Fibroblast of the conjunctiva (primary cell): ENCODE measurements around the gene NHS.
"Not testable (repeated sequence)": the region's sequence is repeated elsewhere in the genome, so short reads cannot be mapped to it uniquely, and the experiment has no call there.

ENCODE experiments used
- DNase-seq: peaks from one replicate; pipeline ENCODE4 v3.0.0-alpha.2; 2010; ENCODE audit warnings: low read depth

Gene NHS

DNA sequence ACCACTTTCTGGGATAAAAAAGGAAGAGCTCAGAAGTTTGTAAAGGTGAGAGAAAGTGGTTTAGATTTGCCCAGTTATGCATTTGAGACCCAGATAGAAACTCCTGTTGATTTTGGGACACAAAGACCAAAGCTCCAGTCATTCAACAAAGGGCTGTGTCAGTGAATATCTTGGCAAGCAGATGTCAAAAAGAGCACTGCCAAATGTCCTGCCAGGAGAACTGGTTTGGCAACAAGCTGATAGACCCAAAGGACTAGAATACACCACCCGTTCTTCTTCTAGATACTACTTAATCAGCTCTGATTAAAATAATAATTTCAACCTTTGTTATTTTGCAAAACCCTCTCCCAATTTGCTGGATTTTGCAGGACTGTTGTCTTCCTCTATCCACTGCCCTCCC is 121.4 kb downstream of the NHS start:
- no peak for DNase-seq

DNA sequence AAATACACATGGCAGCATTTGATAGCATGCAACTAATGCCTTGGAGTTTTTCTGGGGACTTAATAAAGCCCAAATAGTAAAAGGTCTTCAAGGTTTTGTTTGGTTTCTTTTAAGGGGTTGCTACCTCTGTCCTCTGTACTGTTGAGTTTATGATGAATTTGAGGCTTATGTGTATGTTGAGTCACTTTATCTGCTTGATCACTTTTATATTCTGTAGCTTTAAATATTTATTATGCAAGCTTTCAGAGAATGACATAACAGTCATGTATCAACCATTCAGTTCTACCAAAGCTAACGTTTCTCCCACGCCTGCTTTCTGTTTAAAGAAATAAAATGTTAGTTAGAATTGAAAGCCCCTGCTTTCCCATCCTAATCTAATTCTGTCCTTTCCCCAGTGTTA is 122.2 kb downstream of the NHS start:
- no peak for DNase-seq

DNA sequence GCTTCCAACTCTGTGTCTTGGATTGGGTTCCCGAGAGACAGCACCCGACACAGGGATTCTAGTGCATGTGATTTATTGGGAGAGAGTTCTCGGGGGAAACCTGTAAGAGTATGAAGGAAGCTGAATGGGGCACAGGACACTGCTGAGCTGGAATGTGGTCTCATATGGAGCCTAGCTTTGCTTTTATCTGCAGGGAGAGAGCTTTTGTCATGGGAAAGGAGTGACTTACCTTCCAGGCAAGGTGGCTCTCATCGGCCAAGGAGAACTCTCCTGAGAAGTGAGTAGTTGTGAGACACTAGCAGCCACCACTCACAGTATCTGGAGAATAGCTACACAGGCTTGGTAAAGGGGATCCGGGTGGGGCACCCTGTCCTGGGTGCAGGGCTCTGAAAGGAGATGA is 124.5 kb downstream of the NHS start:
- no peak for DNase-seq

DNA sequence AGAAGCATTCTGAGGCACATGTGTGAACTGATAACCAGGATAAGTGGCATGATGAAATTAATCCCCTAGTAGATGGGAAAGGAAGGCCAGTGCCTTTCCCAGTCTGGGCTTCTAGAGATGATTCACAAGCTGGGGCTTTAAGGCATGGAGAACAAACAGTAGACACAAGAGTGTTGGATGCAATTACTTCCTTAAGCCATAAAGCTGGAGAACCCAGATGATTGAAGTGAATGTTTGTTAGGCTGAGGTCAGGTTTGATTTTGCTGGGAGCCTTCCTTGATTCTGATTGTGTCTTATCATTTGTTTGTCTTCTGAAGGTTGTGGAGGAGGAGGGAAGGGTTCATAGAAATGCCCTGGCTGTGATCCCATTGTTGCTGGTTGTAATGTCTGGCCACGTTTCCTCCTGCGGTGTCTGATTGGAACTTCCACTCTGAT is 125.2 kb downstream of the NHS start:
- no peak for DNase-seq

DNA sequence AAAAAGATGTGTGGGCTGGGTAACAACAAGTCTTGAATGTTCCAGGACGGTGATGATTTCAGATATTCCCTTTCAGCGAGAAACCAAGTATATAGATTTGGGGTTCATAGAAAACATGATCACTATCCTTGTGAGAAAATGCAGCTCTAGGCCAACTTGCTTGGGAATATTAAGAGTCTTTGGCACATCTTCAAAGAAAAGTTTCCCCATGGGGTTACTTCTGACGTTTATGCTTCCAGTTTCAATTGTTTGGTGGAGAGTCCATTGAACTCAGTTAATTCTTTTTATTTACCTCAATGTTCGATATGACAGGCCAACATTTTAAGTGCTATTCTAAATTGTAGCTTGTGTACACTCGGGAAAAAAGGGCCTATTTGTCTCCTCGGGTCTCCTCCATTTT is 126.7 kb downstream of the NHS start:
- no peak for DNase-seq

DNA sequence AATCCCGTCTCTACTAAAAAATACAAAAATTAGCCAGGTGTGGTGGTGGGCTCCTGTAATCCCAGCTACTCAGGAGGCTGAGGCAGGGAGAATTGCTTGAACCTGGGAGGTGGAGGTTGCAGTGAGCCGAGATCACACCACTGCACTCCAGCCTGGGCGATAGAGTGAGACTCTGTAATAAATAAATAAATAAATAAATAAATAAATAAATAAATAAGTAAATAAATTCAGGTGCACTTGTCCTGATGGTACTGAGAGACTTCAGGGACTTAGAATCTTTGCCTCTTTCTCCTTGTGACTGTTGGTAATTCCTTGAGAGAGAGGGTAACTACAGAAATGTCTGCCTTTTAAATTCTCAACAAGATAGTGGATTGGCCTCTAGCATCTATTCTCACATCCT is 131.4 kb downstream of the NHS start:
- not testable (repeated sequence) for DNase-seq

DNA sequence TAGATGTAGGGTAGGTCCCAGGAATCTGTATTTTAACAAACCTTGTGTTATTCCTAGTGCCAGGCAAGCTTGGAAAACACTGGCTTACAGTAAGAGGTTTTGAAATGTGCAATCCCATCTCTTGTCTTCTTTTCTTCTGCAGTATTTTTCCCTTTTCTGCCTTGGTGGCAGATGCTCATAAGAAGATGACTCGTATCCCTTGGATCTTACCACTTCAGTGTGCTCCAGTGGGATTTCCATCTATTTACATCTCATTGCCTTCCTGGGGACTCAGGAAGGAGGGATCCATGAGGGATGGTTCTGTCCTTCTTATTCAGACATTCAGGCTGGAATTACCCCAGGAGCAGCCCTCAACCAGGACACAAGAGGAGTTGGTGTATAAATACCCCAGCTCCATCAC is 136.6 kb downstream of the NHS start:
- DNase-seq, result no peak

DNA sequence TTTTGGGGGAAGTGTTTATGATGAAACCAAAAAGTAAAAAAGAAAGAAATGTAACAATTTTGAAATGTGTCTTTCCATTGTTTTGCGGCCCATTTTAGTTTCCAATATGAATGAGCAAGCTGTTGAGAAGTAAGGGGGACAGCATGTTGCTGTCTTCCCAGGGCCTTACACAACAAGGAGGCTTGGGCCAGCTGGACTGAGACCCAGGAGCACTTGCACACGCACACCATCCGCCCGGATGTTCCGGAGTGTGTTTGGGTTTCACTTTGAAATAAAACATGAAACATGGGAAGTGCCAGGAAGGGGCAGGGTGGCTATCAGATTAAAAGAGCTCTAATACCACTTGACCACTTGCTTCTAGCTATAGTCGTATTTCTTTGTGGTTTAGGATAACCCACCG is 144.4 kb downstream of the NHS start:
- no peak for DNase-seq

DNA sequence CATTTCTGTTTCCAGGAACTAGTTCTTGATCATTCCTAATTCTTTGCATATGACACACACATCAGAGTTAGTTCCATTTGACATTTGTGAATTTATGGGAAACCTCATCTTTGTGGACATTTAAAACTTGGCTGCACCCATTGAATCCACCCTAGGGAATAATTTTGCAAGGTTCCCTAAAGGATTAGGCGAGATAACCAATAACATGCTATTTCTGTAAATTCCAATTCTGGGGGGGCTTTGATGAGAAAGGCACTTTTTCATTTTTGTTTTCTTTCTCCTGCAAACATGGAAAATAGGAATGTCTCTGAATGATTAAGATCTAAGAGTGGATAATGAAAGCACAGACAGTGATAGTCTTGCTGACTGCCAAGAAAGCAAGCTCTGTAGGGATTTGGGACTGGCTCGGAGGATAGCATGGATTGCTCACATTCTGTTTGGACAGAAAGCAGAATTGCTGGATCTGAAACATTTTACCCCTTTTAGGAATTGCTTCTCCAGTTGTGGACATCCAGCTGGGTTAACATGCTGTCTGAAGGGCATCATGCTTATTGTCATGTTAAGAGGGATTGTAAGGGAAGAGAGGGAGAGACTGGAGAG is 145.1 kb downstream of the NHS start:
- no peak for DNase-seq

DNA sequence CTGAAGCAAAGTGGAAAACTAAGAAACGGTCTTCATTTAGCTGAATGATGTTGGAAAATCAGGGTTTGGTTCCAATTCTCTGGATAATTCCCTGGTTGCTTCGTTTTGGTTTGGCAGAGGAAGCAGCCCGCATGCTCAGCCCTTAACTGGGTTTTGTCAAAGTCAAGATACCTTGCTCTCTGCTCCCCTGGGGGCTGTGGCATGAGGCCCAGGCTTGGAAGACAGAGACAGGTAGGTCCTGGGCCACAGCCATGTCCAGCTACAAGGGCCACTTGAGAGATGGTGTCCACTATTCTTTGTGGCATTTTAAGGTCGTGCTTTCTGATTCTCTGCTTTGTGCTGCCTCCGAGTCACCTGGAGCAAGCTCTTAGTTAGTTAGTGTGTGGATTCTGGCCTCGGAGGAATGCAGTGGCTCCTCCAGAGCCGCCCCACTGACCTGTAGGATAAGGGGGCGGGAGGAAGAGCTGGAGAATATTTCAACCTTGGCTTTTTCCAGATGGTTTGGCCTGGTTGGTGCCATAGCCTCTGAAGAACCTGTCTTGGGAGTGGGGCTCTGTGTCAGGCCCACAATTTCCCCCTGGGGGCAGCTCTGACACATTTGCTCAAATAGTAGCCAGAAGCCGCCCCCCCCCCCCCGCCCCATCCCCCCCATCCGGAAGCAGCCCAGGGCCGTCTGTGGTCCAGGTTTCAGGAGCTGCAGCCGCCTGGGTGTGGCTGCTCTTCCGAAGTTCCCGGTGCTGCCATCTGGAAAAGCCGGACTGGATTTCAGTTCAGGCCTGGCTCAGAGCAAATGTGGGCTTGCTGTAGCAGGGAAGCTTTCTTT is 147.1 kb downstream of the NHS start:
- no peak for DNase-seq

DNA sequence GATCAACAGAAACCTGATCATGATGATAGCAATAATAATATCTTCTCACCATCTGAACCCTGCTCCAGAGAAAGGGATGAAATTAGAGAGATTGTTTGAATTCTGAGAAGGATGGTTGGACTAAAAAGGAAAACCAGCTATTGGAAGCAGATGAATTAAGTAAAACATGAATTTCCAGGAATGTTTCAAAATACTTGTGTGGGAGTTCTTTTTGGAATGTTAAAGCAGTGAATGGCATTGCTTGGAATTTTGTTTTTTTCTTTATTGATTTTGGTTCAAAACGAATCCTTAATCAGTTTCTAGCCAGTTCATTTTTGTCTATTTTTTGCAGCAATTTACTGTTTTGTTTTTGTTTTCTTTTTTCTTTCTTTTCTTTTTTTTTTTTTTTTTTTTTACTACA is 150.3 kb downstream of the NHS start:
- DNase-seq, result no peak

DNA sequence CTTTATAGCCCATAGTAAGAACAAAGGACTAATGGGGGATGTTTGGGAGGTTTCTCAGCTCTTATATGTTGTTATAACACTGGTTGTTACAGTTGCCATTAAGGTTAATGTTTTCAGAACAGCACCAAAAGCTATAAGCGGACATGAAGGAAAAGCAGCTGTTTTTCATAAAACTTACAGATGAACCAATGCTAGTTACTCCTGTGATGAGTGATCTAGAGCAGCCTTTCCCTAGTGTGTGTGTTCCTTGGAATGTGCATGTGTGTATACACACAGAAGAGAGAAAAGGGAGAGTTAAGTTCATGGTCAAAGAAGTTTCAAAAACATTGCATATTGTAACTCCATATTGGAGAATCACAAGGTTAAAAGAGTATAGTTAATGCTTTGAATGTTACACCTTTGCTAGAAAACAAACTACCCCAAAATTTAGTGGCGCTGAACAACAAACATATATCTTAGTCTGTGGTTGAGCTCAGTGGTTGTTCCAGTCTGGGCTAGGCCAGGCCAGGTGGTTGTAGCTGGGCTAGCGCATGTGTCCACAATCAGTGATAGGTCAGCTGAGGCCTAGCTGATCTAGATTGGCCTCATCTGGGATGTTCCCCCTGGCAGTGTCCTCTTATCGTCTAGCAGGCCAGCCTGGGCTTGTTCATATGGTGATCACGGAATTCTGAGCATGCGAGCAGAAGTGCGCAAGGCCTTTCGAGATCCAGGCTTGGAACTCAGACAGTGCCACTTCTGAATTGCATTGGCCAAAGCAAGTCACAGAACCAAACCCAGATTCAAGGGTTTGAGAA is 151.0 kb downstream of the NHS start:
- DNase-seq, result peak; percentile 23

DNA sequence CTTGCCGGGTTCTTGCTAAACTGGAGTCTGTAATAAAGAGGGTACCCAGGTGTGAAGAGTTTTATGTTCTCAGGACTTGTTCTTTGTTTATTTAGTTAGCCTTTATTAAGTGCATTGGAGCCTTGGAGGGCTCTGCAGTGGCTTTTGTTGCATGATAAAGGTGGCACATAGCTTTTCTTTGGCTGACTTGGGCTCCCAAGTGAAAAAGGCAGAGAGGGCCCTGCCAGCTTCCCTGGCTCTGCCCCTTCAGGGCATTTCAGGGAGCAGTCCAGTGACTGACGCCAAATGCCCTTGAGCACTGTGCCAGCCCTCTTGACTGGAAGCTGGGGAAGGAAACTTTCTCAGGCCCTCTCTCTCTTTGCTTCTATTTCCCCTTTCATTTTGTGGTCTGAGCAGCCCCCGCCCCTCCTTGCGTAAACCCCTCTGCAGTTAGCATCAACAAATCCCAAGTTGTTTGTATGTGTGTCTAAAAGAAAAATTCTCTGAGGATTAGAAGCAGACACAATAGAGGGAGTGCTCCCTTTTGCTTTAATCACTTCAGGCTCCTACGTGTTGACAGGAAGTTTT is 152.2 kb downstream of the NHS start:
- no peak for DNase-seq

DNA sequence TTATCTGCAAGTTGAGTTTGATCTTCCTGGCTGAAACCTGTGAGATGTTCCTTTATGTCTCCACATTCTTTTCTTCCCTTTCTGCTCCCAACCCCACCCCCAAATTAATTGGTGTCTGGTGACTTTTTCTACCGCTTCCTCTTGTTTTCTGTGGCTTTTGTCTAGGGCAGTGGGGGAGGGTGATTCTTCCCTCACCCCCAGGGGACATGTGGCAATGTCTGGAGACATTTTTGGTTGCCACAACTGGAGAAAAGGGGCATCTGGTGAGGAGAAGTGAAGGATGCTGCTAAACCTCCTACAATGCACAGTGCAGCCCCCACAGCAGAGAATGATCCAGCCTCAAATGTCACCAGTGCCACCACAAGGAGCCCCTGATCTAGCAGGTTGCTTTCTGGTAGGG is 152.9 kb downstream of the NHS start:
- no peak for DNase-seq

DNA sequence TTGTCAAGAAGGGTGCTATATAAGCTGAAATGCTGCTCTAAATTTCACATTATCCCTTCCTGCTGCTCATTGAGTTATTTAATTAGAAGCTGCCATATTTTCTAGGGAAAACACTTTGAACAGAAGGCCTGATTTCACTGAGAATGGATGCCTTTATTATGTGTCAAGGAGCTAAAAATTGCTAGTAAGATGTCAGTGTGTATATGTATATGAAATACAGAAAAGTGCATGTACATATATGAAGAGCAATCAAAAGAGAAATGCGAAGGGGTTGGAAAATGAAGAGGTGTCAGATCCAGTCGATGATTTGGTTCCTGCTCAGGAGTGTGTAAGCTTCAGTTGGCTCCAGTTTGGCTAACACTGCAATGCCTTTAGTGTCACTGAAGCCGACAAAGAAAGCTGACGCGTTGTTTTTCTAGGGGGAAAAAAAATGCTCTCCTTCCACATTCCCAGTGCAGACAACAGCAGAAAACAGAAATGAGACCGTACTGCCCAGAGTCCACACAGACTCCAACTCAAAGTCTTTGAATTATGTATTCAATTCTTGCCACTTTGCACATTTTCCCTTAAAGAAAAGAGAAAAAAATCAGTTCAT is 154.2 kb downstream of the NHS start:
- no peak for DNase-seq

DNA sequence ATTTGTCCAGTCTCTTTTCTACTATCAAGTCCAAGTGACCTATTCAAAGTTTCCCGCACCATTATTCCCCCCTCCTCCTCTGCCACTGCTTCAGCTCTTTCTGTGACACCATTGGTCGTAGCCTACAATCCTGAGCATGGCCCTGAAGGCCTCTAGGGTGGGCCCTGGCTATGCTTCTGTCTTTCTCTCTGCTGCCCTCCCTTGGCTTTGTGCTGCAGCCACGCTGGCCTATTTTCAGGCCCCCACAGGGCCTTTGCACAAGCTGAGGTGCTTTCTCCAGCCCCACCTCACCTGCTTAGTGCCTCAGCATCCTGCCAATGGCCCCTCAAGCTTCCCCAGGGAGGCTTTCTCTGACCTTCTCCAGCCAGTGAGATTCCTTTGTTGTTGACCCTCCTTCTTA is 156.5 kb downstream of the NHS start:
- DNase-seq, result no peak

DNA sequence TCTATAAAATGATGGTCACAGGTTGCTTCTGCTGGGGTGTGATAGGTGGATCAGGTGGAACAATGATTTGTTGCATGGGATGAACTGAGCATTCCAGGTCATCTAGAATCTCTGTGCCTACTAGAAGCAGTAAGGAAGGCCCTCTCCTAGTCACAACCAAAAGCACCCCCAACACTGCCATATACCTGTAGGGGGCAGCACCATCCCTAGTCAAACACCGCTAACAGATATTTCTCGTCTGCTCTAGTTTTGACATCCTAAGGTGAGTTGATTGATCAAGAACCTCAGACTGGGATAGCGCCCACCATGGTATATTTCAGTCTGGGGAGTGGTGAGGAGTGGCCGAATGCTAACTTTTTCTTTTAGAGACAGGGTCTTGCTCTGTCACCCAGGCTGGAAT is 160.2 kb downstream of the NHS start:
- no peak for DNase-seq

DNA sequence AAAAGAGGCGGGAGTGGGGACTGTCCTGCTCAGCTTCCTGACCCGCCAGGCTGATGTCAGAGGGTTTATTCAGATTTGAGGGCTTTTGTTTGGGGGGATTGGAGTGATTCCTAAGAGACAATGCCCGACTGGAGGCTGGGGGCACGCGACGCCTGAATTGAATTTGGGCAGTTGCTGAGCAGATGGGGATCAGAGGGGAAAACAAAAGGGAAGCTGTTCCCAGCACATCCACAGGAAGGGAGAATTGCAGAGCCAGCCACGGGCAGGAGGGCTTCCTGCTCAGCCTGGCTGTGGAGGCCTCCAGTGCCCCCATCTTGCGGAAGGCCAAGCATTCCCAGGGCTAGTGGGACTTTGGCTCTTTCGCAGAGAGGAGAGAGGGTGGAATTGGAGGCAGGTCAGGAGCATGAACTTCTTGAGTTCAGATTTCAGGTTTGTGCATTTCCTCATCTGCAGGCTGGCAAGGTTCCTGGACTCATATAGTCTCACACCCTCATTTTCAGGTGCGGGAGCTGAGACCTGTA is 162.8 kb downstream of the NHS start:
- DNase-seq, result no peak

DNA sequence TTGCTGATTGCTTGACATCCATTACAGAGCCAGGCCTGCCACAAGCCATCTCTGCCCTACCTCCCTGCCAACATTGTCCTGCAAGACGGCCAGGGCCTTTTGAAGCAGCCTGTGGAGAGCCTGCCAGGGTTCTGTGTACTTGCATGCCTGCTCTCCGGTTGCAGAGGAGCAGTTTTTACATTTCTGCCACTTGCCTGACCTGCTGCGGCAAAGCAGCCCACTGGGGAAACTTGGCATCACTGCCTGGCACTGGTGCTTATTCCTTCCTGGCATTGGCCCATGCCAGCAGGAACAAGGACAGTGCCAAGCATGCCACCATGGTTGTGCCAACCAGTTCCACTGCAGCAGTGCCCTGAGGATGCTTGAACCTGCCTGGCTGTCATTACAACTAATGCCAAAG is 167.1 kb downstream of the NHS start:
- no peak for DNase-seq

DNA sequence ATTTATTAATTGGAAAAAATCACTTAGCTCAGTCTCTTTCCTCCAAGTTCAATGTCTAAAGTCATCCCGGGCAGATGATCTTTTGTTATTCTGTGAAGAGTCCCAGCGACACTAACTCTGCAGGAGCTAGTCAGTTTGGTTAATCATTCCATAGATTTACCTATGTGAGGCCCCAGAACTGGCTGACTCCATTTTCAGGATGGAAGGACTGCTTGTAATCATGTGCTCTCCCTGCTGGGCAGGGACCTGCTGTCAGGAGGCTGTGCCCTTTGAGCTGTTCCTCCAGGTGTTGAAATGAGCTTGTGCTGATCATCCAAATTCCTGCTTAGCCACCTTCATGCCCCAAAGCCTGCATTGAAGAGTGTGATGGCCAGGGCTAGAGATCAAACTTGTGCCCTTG is 169.8 kb downstream of the NHS start:
- DNase-seq, result no peak

DNA sequence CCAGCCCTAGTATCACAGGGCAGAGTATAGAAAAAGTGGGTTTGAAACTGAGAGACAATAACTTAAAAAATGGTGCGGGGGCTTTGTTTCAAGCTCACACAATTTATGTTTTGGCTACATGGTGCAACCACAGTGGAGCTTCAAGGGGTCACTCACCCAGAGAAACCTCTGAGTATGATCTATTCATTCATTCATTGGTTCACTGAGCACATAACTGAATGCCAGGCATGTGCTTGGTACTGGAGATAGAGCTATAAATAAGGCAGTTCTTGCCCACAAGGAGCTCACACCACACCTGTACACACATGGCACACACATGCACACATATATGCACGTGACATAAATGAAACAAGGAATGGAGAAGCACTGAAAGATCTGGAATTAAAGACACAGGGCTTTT is 171.4 kb downstream of the NHS start:
- no peak for DNase-seq

DNA sequence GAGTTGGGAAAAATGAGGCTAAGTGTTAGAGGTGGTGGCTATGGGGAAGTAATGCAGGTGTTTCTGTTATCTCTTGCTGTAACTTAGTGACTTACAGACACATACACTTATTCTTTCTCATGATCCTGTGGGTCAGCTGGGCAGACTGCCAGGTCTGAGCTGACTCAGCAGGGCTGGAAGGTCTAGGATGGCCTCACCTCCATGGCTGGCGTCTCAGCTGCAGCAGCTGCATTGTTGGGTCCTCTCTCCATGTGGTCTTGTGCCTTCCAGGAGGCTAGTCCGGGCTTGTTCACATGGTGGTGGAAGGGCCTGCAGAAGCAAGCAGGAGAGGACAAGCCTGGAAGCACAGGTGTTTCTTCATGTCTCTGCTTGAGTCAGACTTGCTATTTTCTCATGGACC is 172.7 kb downstream of the NHS start:
- peak; percentile 63 for DNase-seq
